Motor neuron (in vitro differentiated cells): ENCODE measurements around the gene WNT3. TPM values are rescaled to one million over a fixed set of nuclear protein-coding genes. Genes with fewer than 3 reads are reported as not detected.
"Not testable (repeated sequence)": the region's sequence is repeated elsewhere in the genome, so short reads cannot be mapped to it uniquely, and the experiment has no call there.

Source experiments
- ATAC-seq, 8 experiments: fragments of 200-7000 bp; cut with Tn5 transposase; replicated peaks in 6 of 8; 2 replicates each; pipeline ENCODE4 v1.8.0; 2021; ENCODE audit warnings: mild to moderate bottlenecking in 8 of 8, moderate library complexity in 8 of 8
- H3K27ac ChIP-seq, 2 donors: fragments of 250-450 bp; sonication (Bioruptor Pico); 2 replicates each; pipeline ENCODE4 v1.9.0; 2021; ENCODE audit warnings: antibody characterized with exemption in 2 of 2, mild to moderate bottlenecking in 2 of 2, moderate library complexity in 1 of 2
- H3K4me1 ChIP-seq, 2 donors: fragments of 250-450 bp; sonication (Bioruptor Pico); replicated peaks in 1 of 2; 2 replicates each; pipeline ENCODE4 v1.6.1; 2021; ENCODE audit warnings: antibody characterized with exemption in 2 of 2, mild to moderate bottlenecking in 2 of 2, moderate library complexity in 1 of 2
- H3K4me3 ChIP-seq, 5 donors: fragments of 250-450 bp; sonication (Bioruptor Pico); 2 replicates each; pipeline ENCODE4 v1.9.0; 2021; ENCODE audit warnings: antibody characterized with exemption in 5 of 5, mild to moderate bottlenecking in 5 of 5, moderate library complexity in 4 of 5
- WGBS, 10 experiments: fragments of 450-650 bp; shearing (Covaris generic); methylation state at CpG; one replicate each; pipeline ENCODE4 v1.0.0; 2022; 5-methylcytosine and 5-hydroxymethylcytosine counted together
- in situ Hi-C, 9 experiments: fragments of 400-800 bp; cut with MboI; loops; one replicate each; pipeline ENCODE4 v1.15.0; 2021; ENCODE audit warnings: low sequenced_read_pairs in 9 of 9, low pct_unique_long_range_greater_than_20kb in 2 of 9; ENCODE audit not compliant: unreplicated experiment in 9 of 9
- total RNA-seq, 8 experiments: library from RNA; unstranded; fragments of 300-600 nt; gene quantifications; 2 replicates each; pipeline versions ENCODE4 v1.2.3 to v1.2.4, GENCODE V29; 2022

The WNT3 gene
- total RNA-seq, 8 experiments from 2014 or later = 0.67 to 30.8 (median 2.1) TPM

GRCh38 chr17:46850688-46851028 lies 32.2 kb upstream of the WNT3 start:
- Histone ChIP-seq H3K4me1 (peaks cover 0 to 2% of the 10 kb centered on the region in 2 donors), H3K27ac (no peak overlapping the region), H3K4me3 (peak overlapping the region in 4 of 5 donors; percentile 37 to 61 (median 44))
- WGBS, 10 experiments = 0 to 100% (median 51%) methylated on average over 1 to 11 of the region's 13 CpGs; no CpG with 5 or more reads in 2 of the 10 experiments
- ATAC-seq = no peak
- in situ Hi-C loops = no loop called here

- peaks cover 0 to 2% of the 10 kb centered on the region in 2 donors for H3K4me1 ChIP-seq
- no peak overlapping the region for H3K27ac ChIP-seq
- H3K4me3 ChIP-seq = no peak overlapping the region
- 7 to 80% (median 52%) methylated on average over 1 to 4 of the region's 6 CpGs; no CpG with 5 or more reads in 3 of the 10 experiments for WGBS, 10 experiments
- ATAC-seq = no peak
- in situ Hi-C loops = no loop called here
These were observed 30.0 kb upstream of the WNT3 start for GRCh38 chr17:46848534-46848933.

GRCh38 chr17:46847204-46848191 lies 29.0 kb upstream of the WNT3 start:
- in situ Hi-C loops = no loop called here
- no peak overlapping the region for H3K4me3 ChIP-seq
- H3K27ac ChIP-seq = no peak overlapping the region
- 7 to 83% (median 28%) methylated on average over 1 to 5 of the region's 8 CpGs; no CpG with 5 or more reads in 2 of the 10 experiments for WGBS, 10 experiments
- no peak for ATAC-seq
- peaks cover 0 to 1% of the 10 kb centered on the region in 2 donors for H3K4me1 ChIP-seq

GRCh38 chr17:46842835-46843234 lies 24.3 kb upstream of the WNT3 start:
- no peak overlapping the region for H3K27ac ChIP-seq
- no peak for ATAC-seq
- in situ Hi-C loops = no loop called here
- WGBS, 10 experiments = 7 to 100% (median 90%) methylated on average over 1 to 3 of the region's 3 CpGs; no CpG with 5 or more reads in 3 of the 10 experiments
- no peaks in the 10 kb centered on the region for H3K4me1 ChIP-seq
- no peak overlapping the region for H3K4me3 ChIP-seq

GRCh38 chr17:46841561-46842379 lies 23.3 kb upstream of the WNT3 start:
- peak; percentile 57 to 95 (median 78) for ATAC-seq
- WGBS, 10 experiments = 0 to 80% methylated on average over 1 to 3 of the region's 43 CpGs; no CpG with 5 or more reads in 8 of the 10 experiments
- H3K4me1 ChIP-seq = no peaks in the 10 kb centered on the region
- no peak overlapping the region for H3K27ac ChIP-seq
- H3K4me3 ChIP-seq = peak overlapping the region in 2 of 5 donors; percentile 9 to 12
- in situ Hi-C loops = no loop called here

- ATAC-seq, H3K4me3 ChIP-seq, in situ Hi-C loops, H3K27ac ChIP-seq, H3K4me1 ChIP-seq: not testable (repeated sequence)
- WGBS, 10 experiments = 20 to 100% (median 62%) methylated on average over 1 to 3 of the region's 3 CpGs; no CpG with 5 or more reads in 4 of the 10 experiments
These were observed 22.1 kb upstream of the WNT3 start for GRCh38 chr17:46840596-46840995.

- in situ Hi-C loops = no loop called here
- 55 to 100% (median 82%) methylated on average over 1 to 3 of the region's 5 CpGs; no CpG with 5 or more reads in 4 of the 10 experiments for WGBS, 10 experiments
These were observed 20.7 kb upstream of the WNT3 start for GRCh38 chr17:46839211-46839610.

GRCh38 chr17:46837521-46837920 lies 19.0 kb upstream of the WNT3 start:
- H3K4me3 ChIP-seq = no peak overlapping the region
- H3K27ac ChIP-seq = no peak overlapping the region
- peaks cover 11 to 15% of the 10 kb centered on the region in 2 donors for H3K4me1 ChIP-seq
- WGBS, 10 experiments = 20 to 100% (median 100%) methylated on average over 1 to 2 of the region's 4 CpGs; no CpG with 5 or more reads in 3 of the 10 experiments
- no peak for ATAC-seq
- in situ Hi-C loops = no loop called here

More at GRCh38 chr17:46839211-46839610, 20.7 kb upstream of the WNT3 start:
- no peak overlapping the region for H3K4me3 ChIP-seq
- H3K27ac ChIP-seq = no peak overlapping the region
- no peak for ATAC-seq
- peaks cover 0 to 2% of the 10 kb centered on the region in 2 donors for H3K4me1 ChIP-seq

GRCh38 chr17:46836500-46836899 lies 18.0 kb upstream of the WNT3 start:
- WGBS, 10 experiments = 54 to 100% (median 93%) methylated on average over 1 to 2 of the region's 2 CpGs; no CpG with 5 or more reads in 2 of the 10 experiments
- ATAC-seq = no peak
- Histone ChIP-seq H3K4me3 (no peak overlapping the region), H3K27ac (no peak overlapping the region), H3K4me1 (peaks cover 17 to 23% of the 10 kb centered on the region in 2 donors)
- in situ Hi-C loops = no loop called here

GRCh38 chr17:46834846-46835245 lies 16.4 kb upstream of the WNT3 start:
- Histone ChIP-seq H3K4me3 (no peak overlapping the region), H3K27ac (no peak overlapping the region), H3K4me1 (peaks cover 17 to 23% of the 10 kb centered on the region in 2 donors)
- WGBS, 10 experiments = 88 to 100% (median 100%) methylated on average over 1 to 3 of the region's 3 CpGs; no CpG with 5 or more reads in 4 of the 10 experiments
- ATAC-seq = no peak
- in situ Hi-C loops = no loop called here

- ATAC-seq = no peak
- no peak overlapping the region for H3K4me3 ChIP-seq
- in situ Hi-C loops = no loop called here
- 55 to 100% (median 96%) methylated on average over 1 to 2 of the region's 2 CpGs; no CpG with 5 or more reads in 6 of the 10 experiments for WGBS, 10 experiments
- peaks cover 17 to 23% of the 10 kb centered on the region in 2 donors for H3K4me1 ChIP-seq
- H3K27ac ChIP-seq = no peak overlapping the region
These were observed 15.3 kb upstream of the WNT3 start for GRCh38 chr17:46833840-46834208.

GRCh38 chr17:46832945-46833839 lies 14.7 kb upstream of the WNT3 start:
- ATAC-seq = peak in 7 of 8 experiments; percentile 31 to 92 (median 86)
- peaks cover 17 to 23% of the 10 kb centered on the region in 2 donors for H3K4me1 ChIP-seq
- 0 to 86% (median 52%) methylated on average over 1 to 7 of the region's 17 CpGs; no CpG with 5 or more reads in 1 of the 10 experiments for WGBS, 10 experiments
- in situ Hi-C loops = no loop called here
- peak overlapping the region in 1 of 5 donors; percentile 4 for H3K4me3 ChIP-seq
- no peak overlapping the region for H3K27ac ChIP-seq
